RWPE2 (cell line): ENCODE measurements around the gene KRT35.

ENCODE experiments used
- ATAC-seq: fragments of 200-7000 bp; cut with Tn5 transposase; 3 replicates; pipeline ENCODE4 v1.9.1; 2021; ENCODE audit warnings: low read depth
- DNase-seq: peaks from one replicate; pipeline ENCODE4 v3.0.0-alpha.2; 2020; ENCODE audit warnings: low spot score
- H3K27ac ChIP-seq: fragments of 450-650 bp; 2 replicates; pipeline ENCODE4 v1.5.1; 2017; ENCODE audit warnings: mild to moderate bottlenecking; ENCODE audit not compliant: poor library complexity, severe bottlenecking
- H3K27me3 ChIP-seq: fragments of 250-450 bp; sonication (Bioruptor Pico); 2 replicates; pipeline ENCODE4 v1.5.1; 2021; ENCODE audit warnings: mild to moderate bottlenecking, moderate library complexity; ENCODE audit not compliant: insufficient read depth, poor library complexity, severe bottlenecking
- H3K36me3 ChIP-seq: fragments of 250-450 bp; sonication (Bioruptor Pico); 2 replicates; pipeline ENCODE4 v1.5.1; 2020; ENCODE audit warnings: low read depth, mild to moderate bottlenecking, moderate library complexity
- H3K4me1 ChIP-seq: fragments of 250-450 bp; sonication (Bioruptor Pico); 2 replicates; pipeline ENCODE4 v1.5.1; 2021; ENCODE audit warnings: mild to moderate bottlenecking, moderate library complexity; ENCODE audit not compliant: insufficient read depth, poor library complexity, severe bottlenecking
- H3K4me3 ChIP-seq: fragments of 250-450 bp; sonication (Bioruptor Pico); 2 replicates; pipeline ENCODE4 v1.5.1; 2021; ENCODE audit warnings: mild to moderate bottlenecking, moderate library complexity; ENCODE audit not compliant: severe bottlenecking
- H3K9me3 ChIP-seq: fragments of 250-450 bp; sonication (Bioruptor Pico); 2 replicates; pipeline ENCODE4 v1.5.1; 2021; ENCODE audit warnings: mild to moderate bottlenecking, moderate library complexity; ENCODE audit not compliant: severe bottlenecking
- CTCF ChIP-seq: fragments of 450-650 bp; IDR thresholded peaks from one replicate; pipeline ENCODE4 v1.5.1; 2017; ENCODE audit warnings: mild to moderate bottlenecking, moderate library complexity; ENCODE audit not compliant: poor library complexity, severe bottlenecking

The KRT35 gene

GRCh38 chr17:41480136-41480535 lies 815 bp downstream of the KRT35 start:
- H3K36me3 ChIP-seq: no peaks in the 10 kb centered on the region
- H3K27me3 ChIP-seq: no peaks in the 10 kb centered on the region
- no peak for TF ChIP-seq CTCF
- no peak for ATAC-seq
- no peak overlapping the region for H3K27ac ChIP-seq
- H3K4me1 ChIP-seq: no peaks in the 10 kb centered on the region
- DNase-seq: no peak
- H3K4me3 ChIP-seq: no peak overlapping the region
- no peaks in the 10 kb centered on the region for H3K9me3 ChIP-seq

GRCh38 chr17:41478237-41478636 lies 2.7 kb downstream of the KRT35 start:
- ATAC-seq: no peak
- Histone ChIP-seq H3K4me1 (no peaks in the 10 kb centered on the region), H3K27me3 (no peaks in the 10 kb centered on the region), H3K27ac (no peak overlapping the region), H3K36me3 (no peaks in the 10 kb centered on the region), H3K9me3 (no peaks in the 10 kb centered on the region), H3K4me3 (no peak overlapping the region)
- DNase-seq: no peak
- TF ChIP-seq CTCF: no peak

- H3K4me1 ChIP-seq: no peaks in the 10 kb centered on the region
- no peaks in the 10 kb centered on the region for H3K27me3 ChIP-seq
- no peak for TF ChIP-seq CTCF
- no peaks in the 10 kb centered on the region for H3K9me3 ChIP-seq
- H3K4me3 ChIP-seq: no peak overlapping the region
- no peak for ATAC-seq
- no peaks in the 10 kb centered on the region for H3K36me3 ChIP-seq
- DNase-seq: no peak
- no peak overlapping the region for H3K27ac ChIP-seq
Observed at GRCh38 chr17:41476866-41477815, 3.8 kb downstream of the KRT35 start.

GRCh38 chr17:41475421-41475820 lies 5.5 kb downstream of the KRT35 start:
- no peak for ATAC-seq
- no peak for TF ChIP-seq CTCF

GRCh38 chr17:41474863-41475262 lies 6.1 kb downstream of the KRT35 start:
- no peaks in the 10 kb centered on the region for H3K9me3 ChIP-seq
- TF ChIP-seq CTCF: no peak
- H3K4me3 ChIP-seq: no peak overlapping the region
- ATAC-seq (no peak), DNase-seq (no peak)
- no peaks in the 10 kb centered on the region for H3K4me1 ChIP-seq
- H3K27me3 ChIP-seq: no peaks in the 10 kb centered on the region
- H3K27ac ChIP-seq: no peak overlapping the region
- no peaks in the 10 kb centered on the region for H3K36me3 ChIP-seq

More at GRCh38 chr17:41475421-41475820, 5.5 kb downstream of the KRT35 start:
- Histone ChIP-seq H3K36me3 (no peaks in the 10 kb centered on the region), H3K4me1 (no peaks in the 10 kb centered on the region), H3K27me3 (no peaks in the 10 kb centered on the region), H3K27ac (no peak overlapping the region), H3K9me3 (no peaks in the 10 kb centered on the region), H3K4me3 (no peak overlapping the region)
- DNase-seq: no peak
